Left cardiac atrium (tissue), 4 donors: ENCODE results near the gene CWC15. TPM values are rescaled to one million over a fixed set of nuclear protein-coding genes. Genes with fewer than 3 reads are reported as not detected.
A peak's percentile ranks its signal among the peaks of the same experiment; 100 is the strongest.
"Not testable (repeated sequence)": the region's sequence is repeated elsewhere in the genome, so short reads cannot be mapped to it uniquely, and the experiment has no call there.

Source experiments
- ATAC-seq, 2 donors: fragments of 200-7000 bp; cut with Tn5 transposase; one replicate each; pipeline ENCODE4 v1.9.1; 2020; ENCODE audit warnings: mild to moderate bottlenecking in 2 of 2, moderate library complexity in 2 of 2
- DNase-seq: peaks from one replicate; pipeline ENCODE4 v3.0.0-alpha.2; 2020
- intact Hi-C, 2 donors: fragments of 100-400 bp; cut with DNase I; formaldehyde crosslinking; loops; one replicate each; pipeline versions ENCODE4 v1.14.1 to v1.15.1; 2022 to 2023
- total RNA-seq, 2 donors: library from RNA; stranded (reverse); fragmentation: NEBNext Ultra II Directional; extraction: Animal tissue kit (Norgen Biotek cat#: 25700); gene quantifications; one replicate each; pipeline ENCODE4 v1.2.1, GENCODE V29; 2021
- donor health status: DM: no; HTN: yes; CAD: no.
- donor health status: DM: no; HTN: yes; CAD: no; lungs with severe emphysema.
- donor health status: DM: yes; HTN: yes; CAD: no.
- donor health status: Dilated cardiomyopathy.

CWC15 gene
- total RNA-seq, 2 donors from 2014 or later: 60.8 to 65.5 TPM

DNA sequence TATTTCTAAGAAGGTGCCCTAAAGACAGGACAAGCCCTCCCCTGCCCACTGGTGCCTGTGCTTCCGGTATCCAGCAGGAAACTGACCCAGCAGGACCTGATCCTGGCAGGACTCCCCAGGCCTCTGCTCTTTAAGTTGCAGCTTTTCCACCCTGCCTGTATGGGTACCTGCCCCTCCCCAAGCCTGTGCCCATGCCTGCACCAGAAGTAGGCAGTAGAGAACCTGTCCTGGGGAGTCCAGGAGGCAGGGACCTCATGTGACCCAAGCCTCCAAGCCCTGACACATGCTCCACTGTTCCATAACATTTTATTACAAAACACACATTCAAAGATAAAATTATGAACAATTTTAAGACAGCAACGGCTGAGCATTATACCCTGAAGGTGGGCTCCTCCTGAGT, 14.2 kb downstream of the CWC15 start:
- DNase-seq: no peak
- intact Hi-C loops: no loop called here
- ATAC-seq: no peak

DNA sequence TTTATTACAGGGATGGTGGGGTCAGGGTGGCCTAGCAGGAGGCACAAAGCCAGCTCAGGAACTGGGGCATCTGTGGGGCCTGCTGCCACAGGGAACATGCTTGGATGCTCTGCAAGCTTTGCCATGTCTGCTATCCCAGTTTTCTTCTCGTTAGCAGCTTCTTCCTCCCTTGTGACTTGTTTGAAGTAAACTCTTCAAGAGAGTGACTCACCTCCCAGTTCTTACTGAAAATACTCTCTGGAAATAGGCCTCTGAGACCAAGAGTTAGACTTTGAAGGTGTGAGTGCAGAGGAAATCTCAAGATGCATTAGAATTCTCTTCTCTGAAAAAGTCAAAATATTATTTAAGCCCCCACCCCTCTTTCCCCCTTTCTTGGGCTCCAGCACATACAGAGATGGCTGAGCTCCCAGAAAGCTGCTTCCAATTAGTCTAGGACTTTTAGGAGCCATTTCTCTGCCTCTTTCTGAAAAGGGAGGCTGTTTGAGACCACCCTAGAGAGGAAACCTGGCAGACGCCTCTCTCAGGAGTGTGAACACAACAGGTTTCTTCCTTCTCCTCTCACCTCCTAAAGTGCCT, 15.1 kb downstream of the CWC15 start:
- intact Hi-C loops: no loop called here
- DNase-seq (no peak), ATAC-seq (no peak)

DNA sequence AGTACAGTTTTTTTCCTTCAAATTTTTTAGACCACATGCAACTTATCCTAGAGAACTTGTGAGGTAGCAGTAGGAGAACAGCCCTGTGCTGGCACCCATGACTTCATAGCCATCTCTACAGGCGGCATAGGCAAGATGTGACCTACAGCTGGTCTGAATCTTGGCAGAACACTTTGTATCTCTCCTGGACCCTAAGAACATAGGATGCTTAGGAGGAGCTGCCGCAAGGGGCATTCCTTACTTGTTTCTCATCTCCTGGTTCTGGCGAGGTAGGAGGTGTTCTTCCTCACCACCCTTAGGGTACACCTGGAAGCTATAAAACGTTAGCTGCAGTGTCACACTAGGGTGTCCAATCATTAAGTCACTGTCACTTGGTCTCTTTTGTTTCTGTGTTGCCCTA, 16.4 kb downstream of the CWC15 start:
- no peak for ATAC-seq
- intact Hi-C loops: no loop called here
- no peak for DNase-seq

DNA sequence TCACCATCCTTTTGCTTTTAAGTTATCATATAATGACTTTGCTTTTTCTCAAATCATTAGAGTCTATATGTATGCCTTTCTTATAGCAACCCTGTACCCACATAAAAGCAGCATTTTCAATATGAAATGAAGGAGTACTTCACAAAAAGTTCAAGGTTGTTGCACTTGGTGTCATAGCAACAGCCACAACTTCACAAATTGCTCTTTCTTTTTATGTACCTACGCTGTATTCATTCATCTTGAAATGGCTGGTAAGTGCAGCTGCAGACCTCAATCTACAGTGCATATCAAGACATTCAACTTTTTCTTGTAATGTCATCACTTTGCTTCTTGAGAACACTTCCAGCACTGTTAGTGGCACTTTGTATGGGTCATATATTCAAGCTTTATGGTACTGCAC, 18.6 kb downstream of the CWC15 start:
- intact Hi-C loops: no loop called here
- DNase-seq (no peak), ATAC-seq (no peak)

DNA sequence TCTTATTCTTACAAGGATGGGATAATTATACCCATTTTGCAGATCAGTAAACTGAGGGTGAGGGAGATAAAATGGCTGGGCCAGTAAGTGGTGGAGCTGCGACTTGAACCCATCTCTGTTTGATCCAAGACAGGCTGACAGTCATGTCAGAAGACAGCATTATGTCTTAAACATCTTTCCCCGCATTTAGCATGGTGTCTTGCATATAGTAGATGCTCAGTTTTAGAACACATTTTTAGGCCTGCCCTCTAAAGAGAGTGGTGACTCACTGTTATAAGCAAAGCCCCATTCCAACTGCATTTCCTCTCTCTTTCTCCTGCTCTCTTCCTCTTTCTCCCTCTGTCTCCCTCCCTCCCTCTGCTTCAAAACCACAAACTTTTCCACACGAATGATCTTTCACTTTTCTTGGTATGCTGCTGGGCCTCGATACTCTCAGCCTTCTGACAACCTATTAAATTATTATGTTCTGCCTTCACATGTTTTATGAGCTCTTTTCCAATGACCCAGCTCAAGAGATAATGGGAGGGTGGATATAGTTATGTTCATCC, 25.2 kb downstream of the CWC15 start:
- intact Hi-C loops: no loop called here
- DNase-seq (no peak), ATAC-seq (no peak)

DNA sequence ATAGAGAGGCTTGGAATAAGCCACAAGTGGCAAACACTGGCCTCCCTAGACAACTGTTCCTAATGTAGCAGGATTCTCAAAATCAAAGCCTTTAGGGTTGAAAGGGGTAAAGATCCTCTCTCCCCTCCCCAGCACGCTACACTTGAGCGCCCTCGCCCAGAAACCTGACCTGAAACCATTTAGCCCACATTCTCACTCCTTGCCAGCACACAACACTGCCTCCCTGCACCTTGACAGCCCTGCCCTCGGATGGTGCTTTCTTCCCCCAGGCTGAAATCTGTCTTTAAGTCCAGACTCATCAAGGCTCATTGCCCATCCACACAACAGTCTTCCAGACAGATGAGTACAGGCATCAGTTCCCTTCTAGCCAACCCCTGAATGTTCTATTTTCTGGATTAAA, 26.5 kb downstream of the CWC15 start:
- intact Hi-C loops: no loop called here
- ATAC-seq (no peak), DNase-seq (no peak)

DNA sequence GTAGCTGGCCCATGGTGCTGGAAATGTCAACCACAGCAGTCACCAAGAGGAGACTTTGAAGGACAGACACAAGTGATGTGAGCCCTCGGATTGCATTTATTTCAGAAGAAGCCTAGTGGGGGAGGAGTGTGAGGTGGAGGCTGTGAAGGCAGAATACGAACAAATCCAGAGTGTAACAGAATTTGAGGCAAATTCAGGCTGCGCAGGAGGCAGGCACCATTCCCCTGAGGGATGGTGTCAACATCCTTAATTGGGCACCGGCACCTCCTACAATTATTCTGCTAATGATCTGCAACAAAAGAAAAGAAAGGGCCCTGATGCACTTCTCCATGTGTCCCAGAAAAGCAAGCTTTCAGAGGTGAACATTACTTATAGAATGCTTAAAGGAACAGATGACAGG, 32.2 kb downstream of the CWC15 start:
- DNase-seq (no peak), ATAC-seq (no peak)
- intact Hi-C loops: no loop called here

DNA sequence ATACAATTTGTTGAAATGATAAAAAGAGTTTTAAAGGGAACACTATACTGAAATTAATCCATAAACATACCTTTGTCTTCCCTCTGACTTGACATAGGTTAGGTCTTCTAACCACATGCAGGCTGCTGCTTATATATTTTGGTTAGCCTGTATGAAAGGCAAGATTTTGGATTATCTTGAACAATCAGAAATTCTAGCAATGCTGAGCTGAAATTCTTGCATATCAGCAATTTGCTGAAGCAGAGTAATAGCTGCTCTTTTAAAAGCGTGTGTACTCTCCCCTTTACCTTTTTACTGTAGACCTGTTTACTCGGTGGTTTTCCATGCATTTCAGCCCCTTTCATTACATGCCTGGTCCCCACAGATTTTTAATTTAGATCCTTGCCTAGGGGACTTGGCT, 34.0 kb downstream of the CWC15 start:
- ATAC-seq (no peak), DNase-seq (no peak)
- intact Hi-C loops: no loop called here

DNA sequence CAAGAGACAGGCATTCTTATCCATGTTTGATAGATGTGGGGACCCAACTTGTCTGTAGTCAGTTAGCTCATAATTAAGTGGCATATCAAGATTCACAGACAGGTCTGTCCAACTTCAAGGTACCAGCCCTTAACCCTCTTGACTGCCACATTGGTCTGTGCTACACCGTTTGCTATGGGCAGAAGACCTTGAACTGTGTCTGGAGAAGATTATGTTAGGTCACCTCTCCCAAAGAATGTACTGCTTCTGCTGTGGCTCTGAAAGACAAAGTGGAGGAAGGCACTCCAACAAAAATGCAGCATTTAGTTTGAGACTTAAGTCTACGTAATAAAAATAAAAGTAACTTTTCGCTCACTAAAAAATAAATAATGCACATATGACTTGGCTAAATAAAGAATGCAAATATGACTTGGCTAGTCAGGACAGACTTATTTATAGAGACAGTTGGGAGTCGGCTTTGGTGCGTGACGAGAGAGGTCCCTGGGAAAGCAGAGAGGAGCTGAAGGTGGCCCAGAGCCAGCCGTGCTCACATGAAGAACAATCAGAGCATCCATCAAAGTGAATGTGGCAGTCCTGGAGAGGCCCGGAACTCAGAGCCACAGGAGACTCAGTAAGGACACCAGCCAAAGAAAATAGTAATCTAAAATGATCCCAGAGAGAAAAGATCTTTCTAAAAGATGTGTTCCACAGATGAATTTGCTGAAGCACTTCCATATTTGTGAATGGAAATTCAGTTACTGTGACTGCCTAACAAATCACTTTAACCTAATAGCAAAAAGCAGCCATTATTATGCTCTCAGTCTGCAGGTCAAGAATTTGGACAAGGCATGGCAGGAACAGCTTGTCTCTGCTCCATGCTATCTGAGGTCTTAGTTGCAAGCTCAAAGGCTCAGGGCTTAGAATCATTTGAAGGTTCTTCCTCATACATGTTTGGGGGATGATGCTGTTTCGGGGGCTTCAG, 35.0 kb downstream of the CWC15 start:
- intact Hi-C loops: no loop called here
- DNase-seq (peak; percentile 66), ATAC-seq (peak; percentile 72 to 79)

DNA sequence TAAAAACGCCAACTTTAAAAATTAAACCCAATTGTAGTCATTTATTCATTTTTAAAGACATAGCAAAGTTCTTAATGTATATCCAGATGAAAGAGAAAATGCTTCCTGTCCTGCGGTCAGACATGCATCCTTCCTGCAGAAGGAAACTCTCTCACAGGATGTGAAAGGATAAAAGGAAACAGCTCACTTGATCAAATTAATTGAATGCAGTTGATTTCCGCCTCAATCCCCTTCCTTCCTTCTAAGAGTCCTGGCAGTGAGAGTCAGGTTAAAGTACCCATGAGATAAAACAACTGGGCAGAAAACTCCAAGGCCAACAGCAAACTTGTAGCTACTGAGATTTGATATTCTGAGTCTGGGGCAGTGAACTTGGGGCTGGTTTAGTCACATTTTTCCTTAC, 38.5 kb downstream of the CWC15 start:
- ATAC-seq (no peak), DNase-seq (no peak)
- intact Hi-C loops: no loop called here

DNA sequence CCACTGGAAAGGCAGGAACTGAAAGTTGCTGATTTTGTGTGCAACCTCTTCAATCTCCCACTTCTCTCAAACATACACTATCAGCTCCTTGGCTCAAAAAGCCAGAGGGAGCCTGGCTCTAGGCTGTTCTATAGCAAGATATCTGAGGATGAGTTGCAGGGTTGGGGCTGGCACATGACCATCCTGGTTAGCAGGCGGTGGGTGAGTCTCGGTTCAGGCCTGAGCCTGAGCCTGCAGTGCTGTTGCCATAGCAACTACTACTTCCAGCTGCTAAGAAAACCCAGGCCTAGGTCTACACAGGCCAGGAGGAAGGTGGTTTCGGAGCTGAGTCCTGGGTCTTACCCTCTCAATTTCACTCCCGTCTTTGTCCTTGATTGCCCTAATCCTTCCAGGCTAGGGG, 39.0 kb downstream of the CWC15 start:
- no peak for DNase-seq
- intact Hi-C loops: no loop called here
- peak in 1 of 2 donors; percentile 14 for ATAC-seq

DNA sequence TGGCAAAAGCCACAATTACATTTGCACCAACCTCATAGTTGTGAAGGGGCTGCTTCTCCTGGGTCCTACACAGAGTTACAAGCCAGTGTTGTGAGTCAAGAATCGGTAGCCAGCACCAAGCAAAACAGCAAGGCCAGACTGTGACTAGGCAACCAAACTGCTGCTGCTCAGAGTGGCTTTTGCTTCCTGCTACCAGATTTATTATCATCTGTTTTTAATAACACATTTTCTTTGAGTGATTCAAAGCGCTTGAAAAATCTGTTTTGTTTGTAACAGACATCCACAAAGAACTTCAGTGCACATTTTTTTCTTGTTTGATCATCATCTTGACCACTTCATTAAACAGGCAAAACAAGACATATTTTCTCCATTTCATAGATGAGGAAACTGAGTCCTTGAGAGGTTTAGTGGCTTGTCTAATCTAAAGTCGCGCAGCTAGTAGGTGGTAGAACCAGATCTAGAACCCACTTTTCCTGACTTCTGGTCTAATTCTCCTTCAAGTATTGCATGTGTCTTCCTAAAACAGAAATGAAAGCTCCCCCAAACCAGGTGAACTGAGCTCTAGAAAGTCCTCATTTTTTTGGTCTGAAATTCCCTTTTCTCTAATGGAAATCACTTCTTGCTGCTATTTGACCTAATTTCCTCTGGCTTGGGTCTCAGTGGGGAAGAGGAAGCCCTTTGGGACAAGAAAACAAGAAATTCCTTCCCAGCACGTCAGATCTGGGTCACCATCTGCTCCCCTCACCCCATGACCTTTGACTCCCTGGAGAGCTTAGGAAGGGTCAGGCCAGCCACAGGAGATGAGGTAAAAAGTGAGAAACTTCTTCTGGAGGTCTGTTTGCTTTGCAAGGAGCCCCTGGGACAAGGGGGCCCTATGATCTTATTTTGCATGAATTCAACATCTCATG, 39.9 kb downstream of the CWC15 start:
- DNase-seq (no peak), ATAC-seq (peak; percentile 71 to 91)
- intact Hi-C loops: no loop called here

DNA sequence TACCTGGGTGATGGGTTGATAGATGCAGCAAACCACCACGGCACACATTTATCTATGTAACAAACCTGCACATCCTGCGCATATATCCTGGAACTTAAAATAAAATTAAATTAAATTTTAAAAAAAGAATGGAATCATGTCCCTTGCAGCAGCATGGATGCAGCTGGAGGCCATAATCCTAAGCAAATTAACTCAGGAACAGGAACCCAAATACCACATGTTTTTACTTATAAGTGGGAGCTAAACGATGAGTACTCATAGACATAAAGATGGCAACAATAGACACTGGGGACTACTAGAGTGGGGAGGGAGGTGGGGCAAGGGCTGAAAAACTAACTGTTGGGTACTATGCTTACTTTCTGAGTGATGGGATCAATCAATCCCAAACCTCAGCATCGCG, 40.9 kb downstream of the CWC15 start:
- ATAC-seq: no peak
- no peak for DNase-seq
- intact Hi-C loops: no loop called here

DNA sequence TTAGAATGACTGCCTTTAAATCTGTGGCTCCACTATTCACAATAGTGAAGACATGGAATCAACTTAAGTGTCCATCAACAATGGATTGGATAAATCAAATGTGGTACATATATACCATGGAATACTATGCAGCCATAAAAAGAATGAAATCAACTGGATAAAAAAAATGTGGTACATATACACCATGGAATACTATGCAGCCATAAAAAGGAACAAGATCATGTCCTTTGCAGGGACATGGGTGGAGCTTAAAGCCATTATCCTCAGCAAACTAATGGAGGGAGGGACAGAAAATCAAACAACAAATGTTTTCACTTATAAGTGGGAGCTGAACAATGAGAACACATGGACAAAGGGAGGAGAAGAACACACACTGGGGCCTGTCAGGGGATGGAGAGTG, 41.3 kb downstream of the CWC15 start:
- intact Hi-C loops, ATAC-seq, DNase-seq: not testable (repeated sequence)

DNA sequence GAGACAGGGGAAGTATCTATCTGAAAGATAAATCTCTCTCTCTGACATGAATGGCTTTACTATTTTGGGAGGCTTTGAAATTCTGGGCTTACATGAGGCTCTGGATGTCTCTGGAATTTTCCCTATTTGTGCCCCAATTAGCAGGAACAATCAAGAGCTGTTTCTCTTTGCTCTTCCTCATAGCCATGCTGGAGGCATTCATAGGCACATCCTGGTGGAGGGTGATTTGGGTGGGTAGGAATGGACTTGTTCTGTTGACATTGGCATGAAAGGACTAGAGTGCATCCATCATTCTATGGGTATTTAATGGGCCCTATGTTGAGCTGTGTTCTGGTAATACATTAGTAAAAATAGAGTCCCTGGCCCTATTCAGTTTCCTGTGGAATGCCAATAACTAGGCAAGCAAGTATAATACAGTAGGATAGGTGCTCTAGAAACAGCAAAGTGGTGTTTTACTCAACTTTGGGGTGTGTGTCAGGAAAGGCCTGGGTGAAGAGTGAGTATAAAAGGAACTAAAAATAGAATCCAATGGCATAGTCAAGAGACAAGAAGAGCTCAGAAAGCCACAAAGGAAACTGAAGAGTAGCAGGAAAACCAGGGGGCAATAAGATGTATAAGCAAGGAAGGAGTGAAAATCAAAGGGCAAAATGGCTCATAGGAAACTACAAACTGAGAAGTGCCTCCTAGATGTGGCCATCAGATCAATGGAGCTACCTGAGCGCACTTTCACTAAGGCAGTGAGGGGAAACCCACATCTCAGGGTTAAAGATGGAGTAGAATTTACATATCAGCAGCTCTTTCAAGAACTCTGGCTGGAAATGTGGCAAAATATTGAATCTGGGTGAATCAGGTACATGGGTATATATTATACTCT, 45.0 kb downstream of the CWC15 start:
- ATAC-seq: no peak
- DNase-seq: no peak
- intact Hi-C loops: no loop called here

DNA sequence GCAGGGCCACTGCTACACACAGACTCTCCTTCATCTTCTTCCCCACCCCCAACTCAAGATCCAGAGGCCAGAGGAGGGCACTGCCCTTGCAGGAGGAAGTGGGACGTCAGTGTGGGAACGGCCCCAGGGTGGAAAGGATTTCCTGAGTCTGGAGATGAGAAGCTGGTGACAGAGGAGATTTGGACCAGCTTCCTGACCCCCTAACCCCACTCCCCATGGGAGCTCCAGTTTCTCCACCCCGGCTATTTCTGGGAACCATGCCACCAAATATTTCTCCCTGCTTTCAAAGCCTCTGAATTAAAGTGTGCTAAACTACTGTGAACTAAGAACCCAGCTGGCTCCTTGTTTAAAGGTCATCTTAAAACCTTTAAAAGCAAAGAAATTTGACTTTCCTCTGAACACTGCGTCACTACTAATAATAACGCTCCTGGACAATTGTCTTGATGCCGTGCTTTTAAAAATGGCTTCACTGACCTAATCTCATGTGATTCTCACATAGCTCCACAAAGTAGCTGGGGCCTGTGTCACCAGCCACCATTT, 46.6 kb downstream of the CWC15 start:
- ATAC-seq (peak; percentile 94), DNase-seq (peak; percentile 91)
- intact Hi-C loops: no loop called here

DNA sequence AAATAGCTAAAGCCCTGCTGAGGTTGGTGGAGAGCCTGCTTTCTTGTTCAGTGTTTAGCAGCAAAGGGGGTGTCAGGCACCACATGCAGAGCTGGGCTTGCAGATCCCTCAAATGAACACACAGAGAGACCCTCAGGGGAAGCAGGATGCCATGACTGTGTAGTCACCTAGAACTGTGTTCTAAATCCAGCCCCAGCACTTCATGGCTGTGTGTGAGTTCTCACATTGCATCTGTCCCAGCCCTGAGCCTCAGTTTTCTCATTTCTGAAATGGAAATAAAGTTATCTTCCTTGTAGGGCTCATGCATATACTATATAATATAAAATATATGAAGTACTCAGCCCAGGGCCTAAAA, 47.1 kb downstream of the CWC15 start:
- DNase-seq: no peak
- peak in 1 of 2 donors; percentile 9 for ATAC-seq
- intact Hi-C loops: no loop called here
